Mammary epithelial cell (primary cell): ENCODE measurements around the gene RAB15.

ENCODE experiments used
- EZH2 ChIP-seq: IDR thresholded peaks from 2 replicates; pipeline ENCODE4 v1.6.1; 2012; ENCODE audit warnings: low read length, inconsistent platforms, borderline replicate concordance
- TF ChIP-seq, protein P1 (sequence below), 2 donors: IDR thresholded peaks in 1 of 2; conservative IDR thresholded peaks in 1 of 2; 2 replicates each; pipeline ENCODE4 v1.5.1; 2011 to 2012; ENCODE audit warnings: inconsistent platforms in 2 of 2, low read length in 2 of 2, mild to moderate bottlenecking in 2 of 2, control low read depth in 1 of 2, low read depth in 1 of 2; ENCODE audit not compliant: insufficient read depth in 1 of 2; ENCODE audit errors: extremely low read depth in 1 of 2

DNA sequence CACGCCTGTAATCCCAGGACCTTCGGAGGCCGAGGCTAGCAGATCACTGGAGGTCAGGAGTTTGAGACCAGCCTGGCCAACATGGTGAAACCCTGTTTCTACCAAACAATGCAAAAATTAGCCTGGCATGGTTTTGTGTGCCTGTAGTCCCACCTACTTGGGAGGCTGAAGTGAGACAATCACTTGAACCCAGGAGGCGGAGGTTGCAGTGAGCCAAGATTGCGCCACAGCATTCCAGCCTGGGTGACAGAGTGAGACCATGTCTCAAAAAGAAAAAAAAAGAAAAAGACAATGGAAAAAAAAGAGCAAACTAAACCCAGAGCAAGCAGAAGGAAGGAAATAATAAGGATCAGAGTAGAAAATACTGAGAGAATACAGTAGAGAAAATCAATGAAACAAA, 52.5 kb downstream of the RAB15 start:
- TF ChIP-seq, protein P1, sequence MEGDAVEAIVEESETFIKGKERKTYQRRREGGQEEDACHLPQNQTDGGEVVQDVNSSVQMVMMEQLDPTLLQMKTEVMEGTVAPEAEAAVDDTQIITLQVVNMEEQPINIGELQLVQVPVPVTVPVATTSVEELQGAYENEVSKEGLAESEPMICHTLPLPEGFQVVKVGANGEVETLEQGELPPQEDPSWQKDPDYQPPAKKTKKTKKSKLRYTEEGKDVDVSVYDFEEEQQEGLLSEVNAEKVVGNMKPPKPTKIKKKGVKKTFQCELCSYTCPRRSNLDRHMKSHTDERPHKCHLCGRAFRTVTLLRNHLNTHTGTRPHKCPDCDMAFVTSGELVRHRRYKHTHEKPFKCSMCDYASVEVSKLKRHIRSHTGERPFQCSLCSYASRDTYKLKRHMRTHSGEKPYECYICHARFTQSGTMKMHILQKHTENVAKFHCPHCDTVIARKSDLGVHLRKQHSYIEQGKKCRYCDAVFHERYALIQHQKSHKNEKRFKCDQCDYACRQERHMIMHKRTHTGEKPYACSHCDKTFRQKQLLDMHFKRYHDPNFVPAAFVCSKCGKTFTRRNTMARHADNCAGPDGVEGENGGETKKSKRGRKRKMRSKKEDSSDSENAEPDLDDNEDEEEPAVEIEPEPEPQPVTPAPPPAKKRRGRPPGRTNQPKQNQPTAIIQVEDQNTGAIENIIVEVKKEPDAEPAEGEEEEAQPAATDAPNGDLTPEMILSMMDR (conservative IDR thresholded peaks at IDR 0.05 in 1 of 2, IDR thresholded peaks at IDR 0.05 in 1 of 2; ENCODE audit: extremely low read depth in 1 of 2, insufficient read depth in 1 of 2, low read depth in 1 of 2, low read length in 2 of 2) = no peak
- no peak for TF ChIP-seq EZH2
